Measurements from ENCODE around the gene CUX1.

Gene CUX1

GRCh38 chr7:102205915-102206314, 388.5 kb downstream of the CUX1 start:
- Mint-ChIP-seq H3K4me1 (peaks cover 27% of the 10 kb centered on the region), H3K9me3 (no peaks in the 10 kb centered on the region), H3K4me3 (no peak overlapping the region), H3K27ac (peak overlapping the region; percentile 57), H3K27me3 (ENCODE audit: low read depth, poor library complexity) (no peaks in the 10 kb centered on the region), H3K36me3 (ENCODE audit: low read depth) (peaks cover 52% of the 10 kb centered on the region)
- DNase-seq, result no peak
- TF ChIP-seq CTCF (IDR thresholded peaks at IDR 0.05), result no peak

GRCh38 chr7:102208826-102209225, 391.4 kb downstream of the CUX1 start:
- H3K4me3 Mint-ChIP-seq, result no peak overlapping the region
- H3K4me1 Mint-ChIP-seq, result peaks cover 18% of the 10 kb centered on the region
- H3K36me3 Mint-ChIP-seq (ENCODE audit: low read depth), result peaks cover 54% of the 10 kb centered on the region
- TF ChIP-seq CTCF (IDR thresholded peaks at IDR 0.05), result no peak
- no peaks in the 10 kb centered on the region for H3K9me3 Mint-ChIP-seq
- peak; percentile 31 for DNase-seq
- peak overlapping the region; percentile 48 for H3K27ac Mint-ChIP-seq
- H3K27me3 Mint-ChIP-seq (ENCODE audit: low read depth, poor library complexity), result no peaks in the 10 kb centered on the region

- Mint-ChIP-seq H3K27ac (no peak overlapping the region), H3K36me3 (ENCODE audit: low read depth) (peaks cover 48% of the 10 kb centered on the region), H3K27me3 (ENCODE audit: low read depth, poor library complexity) (no peaks in the 10 kb centered on the region), H3K9me3 (no peaks in the 10 kb centered on the region), H3K4me3 (no peak overlapping the region), H3K4me1 (peaks cover 18% of the 10 kb centered on the region)
- DNase-seq, result no peak
- TF ChIP-seq CTCF (IDR thresholded peaks at IDR 0.05), result no peak
These were observed 393.4 kb downstream of the CUX1 start for GRCh38 chr7:102210787-102211186.

DNA sequence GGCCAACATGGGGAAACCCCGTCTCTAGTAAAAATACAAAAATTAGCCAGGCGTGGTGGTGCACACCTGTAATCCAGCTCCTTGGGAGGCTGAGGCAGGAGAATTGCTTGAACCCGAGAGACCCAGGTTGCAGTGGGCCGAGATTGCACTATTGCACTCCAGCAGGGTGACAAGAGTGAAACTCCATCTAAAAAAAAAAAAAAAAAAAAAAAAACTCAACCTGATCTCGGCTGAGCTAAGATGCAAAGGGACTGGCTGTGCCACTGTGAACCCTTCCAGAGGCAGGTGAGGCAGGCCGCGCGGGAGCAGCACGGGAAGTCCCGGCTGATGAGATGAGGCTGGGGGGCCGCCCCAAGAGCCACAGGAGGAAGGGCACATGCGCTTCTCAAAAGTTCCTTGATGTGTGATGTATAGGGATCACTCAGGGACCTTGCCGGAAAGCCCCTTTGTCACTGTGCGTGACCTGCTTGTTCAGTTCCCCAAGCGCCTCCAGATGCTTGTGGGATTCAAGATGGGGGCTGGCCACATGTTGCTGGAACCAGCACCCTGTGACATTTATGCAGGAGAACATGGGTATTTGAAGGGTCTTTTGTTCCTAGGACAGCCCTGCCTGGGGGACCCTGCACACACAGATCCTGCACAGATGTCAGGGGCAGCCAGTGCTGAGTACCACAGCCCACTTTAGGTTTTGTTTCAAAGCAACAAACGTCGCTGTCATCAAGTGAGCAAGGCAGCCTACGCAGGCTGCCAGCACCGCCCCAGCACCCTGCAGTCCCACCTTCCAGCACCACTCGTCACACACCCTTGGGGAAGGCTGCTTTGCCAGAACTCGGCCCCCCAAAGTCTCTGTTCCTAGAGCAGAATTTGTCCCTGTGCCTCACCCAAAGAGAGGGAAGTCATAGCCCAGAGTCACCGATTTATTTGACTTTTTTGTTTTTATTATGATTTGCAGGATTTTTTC, 394.4 kb downstream of the CUX1 start:
- TF ChIP-seq CTCF (IDR thresholded peaks at IDR 0.05), result no peak
- Mint-ChIP-seq H3K27ac (no peak overlapping the region), H3K9me3 (no peaks in the 10 kb centered on the region), H3K4me3 (no peak overlapping the region), H3K4me1 (peaks cover 23% of the 10 kb centered on the region), H3K36me3 (ENCODE audit: low read depth) (peaks cover 49% of the 10 kb centered on the region), H3K27me3 (ENCODE audit: low read depth, poor library complexity) (peaks cover 5% of the 10 kb centered on the region)
- DNase-seq, result no peak

DNA sequence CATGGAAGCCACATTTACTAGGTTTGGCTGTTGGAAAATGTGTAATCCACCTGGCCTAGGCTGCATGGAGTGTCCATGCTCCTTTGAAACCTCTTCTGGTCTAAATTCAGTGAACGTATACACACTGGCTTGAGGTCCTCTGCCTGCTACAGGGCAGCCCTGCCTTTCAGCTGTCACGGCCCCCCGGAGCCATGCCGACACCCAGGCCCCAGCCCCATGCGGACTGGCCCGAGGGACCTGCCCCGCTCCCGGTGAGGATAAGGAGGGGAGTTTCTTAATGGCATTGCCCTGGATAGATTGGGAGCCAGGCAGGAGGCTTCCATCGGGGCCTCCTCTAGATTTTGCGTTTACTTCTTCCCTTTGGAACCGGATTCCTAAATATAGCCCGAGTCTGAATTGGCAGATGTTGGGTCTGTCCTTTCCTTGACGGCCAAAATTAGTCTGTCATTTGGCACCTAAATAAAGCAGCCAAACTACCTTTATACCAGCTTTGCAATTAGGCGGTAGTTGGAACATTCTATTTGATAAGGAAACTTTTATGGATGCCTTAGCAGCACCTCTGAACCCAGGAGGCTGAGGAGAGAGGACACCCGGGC, 397.1 kb downstream of the CUX1 start:
- Mint-ChIP-seq H3K9me3 (no peaks in the 10 kb centered on the region), H3K36me3 (ENCODE audit: low read depth) (peaks cover 60% of the 10 kb centered on the region), H3K27ac (no peak overlapping the region), H3K27me3 (ENCODE audit: low read depth, poor library complexity) (peaks cover 5% of the 10 kb centered on the region), H3K4me3 (no peak overlapping the region), H3K4me1 (peaks cover 14% of the 10 kb centered on the region)
- no peak for TF ChIP-seq CTCF (IDR thresholded peaks at IDR 0.05)
- DNase-seq, result no peak
